Esophagus muscularis mucosa (tissue), 3 donors: Measurements from ENCODE around the gene UQCRH.
"Not testable (repeated sequence)": the region's sequence is repeated elsewhere in the genome, so short reads cannot be mapped to it uniquely, and the experiment has no call there.

Experiments used
- POLR2A ChIP-seq: fragments of 450-650 bp; IDR thresholded peaks from one replicate; pipeline ENCODE4 v1.6.1; 2017; ENCODE audit warnings: antibody characterized with exemption, moderate library complexity, mild to moderate bottlenecking, low read depth
- TF ChIP-seq, protein P1 (sequence below), 3 experiments: fragments of 200-600 bp in 2 of 3; fragments of 450-650 bp in 1 of 3; sonication (generic) in 2 of 3; IDR thresholded peaks; one replicate each; pipeline ENCODE4 v1.5.1; 2017 to 2019; ENCODE audit warnings: antibody characterized with exemption in 3 of 3, mild to moderate bottlenecking in 2 of 3, moderate library complexity in 1 of 3

DNA sequence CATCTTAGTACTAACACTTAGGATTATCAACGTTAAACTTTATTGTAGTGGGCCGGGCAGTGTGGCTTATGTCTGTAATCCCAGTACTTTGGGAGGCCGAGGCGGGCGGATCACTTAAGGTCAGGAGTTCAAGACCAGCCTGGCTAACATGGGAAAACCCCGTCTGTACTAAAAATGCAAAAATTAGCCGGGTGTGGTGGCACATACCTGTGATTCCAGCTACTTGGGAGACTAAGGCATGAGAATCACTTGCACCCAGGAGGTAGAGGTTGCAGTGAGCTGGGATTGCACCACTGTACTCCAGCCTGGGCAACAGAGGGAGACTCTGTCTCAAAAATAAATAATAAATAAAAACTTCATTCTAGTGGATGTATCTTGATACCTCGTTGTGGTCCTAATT is 62.3 kb downstream of the UQCRH start:
- not testable (repeated sequence) for TF ChIP-seq POLR2A
- TF ChIP-seq, protein P1, sequence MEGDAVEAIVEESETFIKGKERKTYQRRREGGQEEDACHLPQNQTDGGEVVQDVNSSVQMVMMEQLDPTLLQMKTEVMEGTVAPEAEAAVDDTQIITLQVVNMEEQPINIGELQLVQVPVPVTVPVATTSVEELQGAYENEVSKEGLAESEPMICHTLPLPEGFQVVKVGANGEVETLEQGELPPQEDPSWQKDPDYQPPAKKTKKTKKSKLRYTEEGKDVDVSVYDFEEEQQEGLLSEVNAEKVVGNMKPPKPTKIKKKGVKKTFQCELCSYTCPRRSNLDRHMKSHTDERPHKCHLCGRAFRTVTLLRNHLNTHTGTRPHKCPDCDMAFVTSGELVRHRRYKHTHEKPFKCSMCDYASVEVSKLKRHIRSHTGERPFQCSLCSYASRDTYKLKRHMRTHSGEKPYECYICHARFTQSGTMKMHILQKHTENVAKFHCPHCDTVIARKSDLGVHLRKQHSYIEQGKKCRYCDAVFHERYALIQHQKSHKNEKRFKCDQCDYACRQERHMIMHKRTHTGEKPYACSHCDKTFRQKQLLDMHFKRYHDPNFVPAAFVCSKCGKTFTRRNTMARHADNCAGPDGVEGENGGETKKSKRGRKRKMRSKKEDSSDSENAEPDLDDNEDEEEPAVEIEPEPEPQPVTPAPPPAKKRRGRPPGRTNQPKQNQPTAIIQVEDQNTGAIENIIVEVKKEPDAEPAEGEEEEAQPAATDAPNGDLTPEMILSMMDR (IDR thresholded peaks at IDR 0.05) = not testable (repeated sequence)
